HUES64 (cell line): ENCODE results near the gene N4BP2. TPM values are rescaled to one million over a fixed set of nuclear protein-coding genes. Genes with fewer than 3 reads are reported as not detected.
"Not testable (repeated sequence)": the region's sequence is repeated elsewhere in the genome, so short reads cannot be mapped to it uniquely, and the experiment has no call there.

Experiments
- H3K27ac ChIP-seq: 2 replicates; pipeline ENCODE4 v1.7.0; 2013; ENCODE audit warnings: low read depth, low read length, inconsistent platforms
- H3K27me3 ChIP-seq: 2 replicates; pipeline ENCODE4 v1.6.1; 2013; ENCODE audit warnings: mild to moderate bottlenecking, low read length; ENCODE audit not compliant: insufficient read depth
- H3K36me3 ChIP-seq: 2 replicates; pipeline ENCODE4 v1.6.1; 2013; ENCODE audit warnings: mild to moderate bottlenecking, low read length; ENCODE audit not compliant: insufficient read depth
- H3K4me1 ChIP-seq: 2 replicates; pipeline ENCODE4 v1.6.1; 2013; ENCODE audit warnings: mild to moderate bottlenecking, low read length, moderate library complexity; ENCODE audit not compliant: insufficient read depth
- H3K4me3 ChIP-seq: 2 replicates; pipeline ENCODE4 v1.5.1; 2013; ENCODE audit warnings: mild to moderate bottlenecking, low read length, moderate library complexity
- H3K9ac ChIP-seq: 2 replicates; pipeline ENCODE4 v1.6.1; 2013; ENCODE audit warnings: mild to moderate bottlenecking, low read depth, low read length
- H3K9me3 ChIP-seq: 2 replicates; pipeline ENCODE4 v1.6.1; 2013; ENCODE audit warnings: low read depth, low read length; ENCODE audit not compliant: insufficient read depth
- WGBS: fragments of 150-250, 120-280 bp; methylation state at CpG from one replicate; pipeline ENCODE4 v1.1.7; 2013; ENCODE audit warnings: missing lambda C conversion rate; 5-methylcytosine and 5-hydroxymethylcytosine counted together
- polyA plus RNA-seq, 2 experiments: library from polyadenylated mRNA; stranded (reverse); fragments of 50-300 nt; gene quantifications; one replicate each; pipeline ENCODE4 v1.2.3, GENCODE V29; 2013

The N4BP2 gene
- 20.4 TPM for polyA plus RNA-seq (2013, experiment 1 of 2)
- polyA plus RNA-seq (2013, experiment 2 of 2), result 19.7 TPM

GRCh38 chr4:40056716-40057585, at the start of gene N4BP2:
Gene N4BP2 (plus strand): TSS chr4:40056850. CDS start chr4:40097341, 40,491 bp downstream.
- no peaks in the 10 kb centered on the region for H3K9me3 ChIP-seq
- peaks cover 6% of the 10 kb centered on the region for H3K36me3 ChIP-seq
- H3K9ac ChIP-seq, result peak within 1 kb of the TSS; percentile 98
- peak within 1 kb of the TSS; percentile 74 for H3K4me3 ChIP-seq
- H3K27ac ChIP-seq, result peak within 1 kb of the TSS; percentile 100
- WGBS, result under 1% methylated on average over 99 of the region's 99 CpGs
- H3K4me1 ChIP-seq, result peaks cover 23% of the 10 kb centered on the region
- no peaks in the 10 kb centered on the region for H3K27me3 ChIP-seq

GRCh38 chr4:40016007-40016406, 40.6 kb upstream of the N4BP2 start:
- Histone ChIP-seq H3K27me3 (no peaks in the 10 kb centered on the region), H3K9ac (no peak overlapping the region), H3K36me3 (no peaks in the 10 kb centered on the region), H3K9me3 (no peaks in the 10 kb centered on the region), H3K4me3 (no peak overlapping the region), H3K27ac (no peak overlapping the region), H3K4me1 (no peaks in the 10 kb centered on the region)
- 97% methylated on average over 2 of the region's 2 CpGs for WGBS

- 91% methylated on average over 15 of the region's 15 CpGs for WGBS
- H3K36me3 ChIP-seq, result no peaks in the 10 kb centered on the region
- H3K27ac ChIP-seq, result no peak overlapping the region
- H3K9ac ChIP-seq, result no peak overlapping the region
- no peaks in the 10 kb centered on the region for H3K27me3 ChIP-seq
- no peak overlapping the region for H3K4me3 ChIP-seq
- H3K9me3 ChIP-seq, result no peaks in the 10 kb centered on the region
- H3K4me1 ChIP-seq, result no peaks in the 10 kb centered on the region
Measured at GRCh38 chr4:40020221-40020620, 36.4 kb upstream of the N4BP2 start.

- H3K9me3 ChIP-seq, H3K36me3 ChIP-seq, H3K4me3 ChIP-seq, H3K27me3 ChIP-seq, H3K4me1 ChIP-seq, H3K27ac ChIP-seq, H3K9ac ChIP-seq: not testable (repeated sequence)
- WGBS, result 96% methylated on average over 7 of the region's 7 CpGs
Measured at GRCh38 chr4:40021116-40021515, 35.5 kb upstream of the N4BP2 start.

GRCh38 chr4:40024049-40024448, 32.6 kb upstream of the N4BP2 start:
- not testable (repeated sequence) for H3K4me1 ChIP-seq, H3K9me3 ChIP-seq, H3K4me3 ChIP-seq, H3K9ac ChIP-seq, H3K27ac ChIP-seq, H3K36me3 ChIP-seq, H3K27me3 ChIP-seq
- WGBS, result 95% methylated on average over 4 of the region's 7 CpGs

GRCh38 chr4:40032785-40033184, 23.9 kb upstream of the N4BP2 start:
- WGBS, result 100% methylated on average over 1 of the region's 22 CpGs
- no peaks in the 10 kb centered on the region for H3K9me3 ChIP-seq
- H3K27me3 ChIP-seq, result no peaks in the 10 kb centered on the region
- no peaks in the 10 kb centered on the region for H3K36me3 ChIP-seq
- H3K9ac ChIP-seq, result no peak overlapping the region
- H3K4me1 ChIP-seq, result no peaks in the 10 kb centered on the region
- no peak overlapping the region for H3K4me3 ChIP-seq
- H3K27ac ChIP-seq, result no peak overlapping the region

GRCh38 chr4:40033613-40034012, 23.0 kb upstream of the N4BP2 start:
- Histone ChIP-seq H3K36me3 (no peaks in the 10 kb centered on the region), H3K4me1 (no peaks in the 10 kb centered on the region), H3K9me3 (no peaks in the 10 kb centered on the region), H3K4me3 (no peak overlapping the region), H3K27ac (no peak overlapping the region), H3K27me3 (no peaks in the 10 kb centered on the region), H3K9ac (no peak overlapping the region)
- 77% methylated on average over 2 of the region's 2 CpGs for WGBS

GRCh38 chr4:40038977-40039376, 17.7 kb upstream of the N4BP2 start:
- H3K27ac ChIP-seq, result no peak overlapping the region
- H3K9me3 ChIP-seq, result no peaks in the 10 kb centered on the region
- no peak overlapping the region for H3K9ac ChIP-seq
- no peaks in the 10 kb centered on the region for H3K4me1 ChIP-seq
- 95% methylated on average over 7 of the region's 7 CpGs for WGBS
- H3K4me3 ChIP-seq, result no peak overlapping the region
- no peaks in the 10 kb centered on the region for H3K27me3 ChIP-seq
- H3K36me3 ChIP-seq, result no peaks in the 10 kb centered on the region

- Histone ChIP-seq H3K4me3 (no peak overlapping the region), H3K27ac (no peak overlapping the region), H3K27me3 (no peaks in the 10 kb centered on the region), H3K9ac (no peak overlapping the region), H3K4me1 (no peaks in the 10 kb centered on the region), H3K36me3 (no peaks in the 10 kb centered on the region), H3K9me3 (no peaks in the 10 kb centered on the region)
- 95% methylated on average over 4 of the region's 4 CpGs for WGBS
Measured at GRCh38 chr4:40040908-40041307, 15.7 kb upstream of the N4BP2 start.

GRCh38 chr4:40043786-40044185, 12.9 kb upstream of the N4BP2 start:
- H3K4me1 ChIP-seq, result no peaks in the 10 kb centered on the region
- WGBS, result 97% methylated on average over 24 of the region's 24 CpGs

GRCh38 chr4:40046311-40046980, 10.2 kb upstream of the N4BP2 start:
- no peaks in the 10 kb centered on the region for H3K9me3 ChIP-seq
- 94% methylated on average over 7 of the region's 8 CpGs for WGBS
- no peaks in the 10 kb centered on the region for H3K36me3 ChIP-seq
- H3K27ac ChIP-seq, result no peak overlapping the region
- no peak overlapping the region for H3K4me3 ChIP-seq
- no peaks in the 10 kb centered on the region for H3K27me3 ChIP-seq
- H3K4me1 ChIP-seq, result no peaks in the 10 kb centered on the region
- no peak overlapping the region for H3K9ac ChIP-seq

More at GRCh38 chr4:40043786-40044185, 12.9 kb upstream of the N4BP2 start:
- Histone ChIP-seq H3K9ac (no peak overlapping the region), H3K36me3 (no peaks in the 10 kb centered on the region), H3K9me3 (no peaks in the 10 kb centered on the region), H3K4me3 (no peak overlapping the region), H3K27me3 (no peaks in the 10 kb centered on the region), H3K27ac (no peak overlapping the region)
